HFFc6 (cell line): ENCODE measurements around the gene GLI3. TPM values are rescaled to one million over a fixed set of nuclear protein-coding genes. Genes with fewer than 3 reads are reported as not detected.

ENCODE experiments used
- DNase-seq: peaks from one replicate; pipeline ENCODE4 v3.0.0-alpha.2; 2018
- H3K27ac Mint-ChIP-seq: 2 replicates; pipeline ENCODE4 v1.8.0; 2020; ENCODE audit warnings: mild to moderate bottlenecking, mixed read lengths
- H3K27me3 Mint-ChIP-seq: 2 replicates; pipeline ENCODE4 v1.8.0; 2021; ENCODE audit warnings: mild to moderate bottlenecking, moderate library complexity, mixed read lengths; ENCODE audit not compliant: insufficient read depth
- H3K36me3 Mint-ChIP-seq: 2 replicates; pipeline ENCODE4 v1.8.0; 2021; ENCODE audit warnings: low read depth, mixed read lengths
- H3K4me1 Mint-ChIP-seq: 2 replicates; pipeline ENCODE4 v1.8.0; 2020; ENCODE audit warnings: low read depth, mixed read lengths
- H3K4me3 Mint-ChIP-seq: 2 replicates; pipeline ENCODE4 v1.8.0; 2020; ENCODE audit warnings: mild to moderate bottlenecking, moderate library complexity, mixed read lengths
- H3K9me3 Mint-ChIP-seq: 2 replicates; pipeline ENCODE4 v1.8.0; 2020; ENCODE audit warnings: mild to moderate bottlenecking, mixed read lengths
- total RNA-seq, 6 experiments: library from RNA; stranded (reverse); fragmentation: NEBNext Ultra II Directional; extraction: Animal tissue kit (Norgen Biotek cat#: 25700); gene quantifications; 2 replicates in 1 of 6; 3 replicates in 5 of 6; pipeline ENCODE4 v1.2.3, GENCODE V29; 2021
- TF ChIP-seq, protein P1 (sequence below): fragments of 200-600 bp; sonication (generic); IDR thresholded peaks from 2 replicates; pipeline ENCODE4 v1.5.0; 2021; ENCODE audit warnings: antibody characterized with exemption, mild to moderate bottlenecking

The GLI3 gene
- total RNA-seq, 6 experiments from 2014 or later, result 12.5 to 23.0 (median 21.7) TPM

DNA sequence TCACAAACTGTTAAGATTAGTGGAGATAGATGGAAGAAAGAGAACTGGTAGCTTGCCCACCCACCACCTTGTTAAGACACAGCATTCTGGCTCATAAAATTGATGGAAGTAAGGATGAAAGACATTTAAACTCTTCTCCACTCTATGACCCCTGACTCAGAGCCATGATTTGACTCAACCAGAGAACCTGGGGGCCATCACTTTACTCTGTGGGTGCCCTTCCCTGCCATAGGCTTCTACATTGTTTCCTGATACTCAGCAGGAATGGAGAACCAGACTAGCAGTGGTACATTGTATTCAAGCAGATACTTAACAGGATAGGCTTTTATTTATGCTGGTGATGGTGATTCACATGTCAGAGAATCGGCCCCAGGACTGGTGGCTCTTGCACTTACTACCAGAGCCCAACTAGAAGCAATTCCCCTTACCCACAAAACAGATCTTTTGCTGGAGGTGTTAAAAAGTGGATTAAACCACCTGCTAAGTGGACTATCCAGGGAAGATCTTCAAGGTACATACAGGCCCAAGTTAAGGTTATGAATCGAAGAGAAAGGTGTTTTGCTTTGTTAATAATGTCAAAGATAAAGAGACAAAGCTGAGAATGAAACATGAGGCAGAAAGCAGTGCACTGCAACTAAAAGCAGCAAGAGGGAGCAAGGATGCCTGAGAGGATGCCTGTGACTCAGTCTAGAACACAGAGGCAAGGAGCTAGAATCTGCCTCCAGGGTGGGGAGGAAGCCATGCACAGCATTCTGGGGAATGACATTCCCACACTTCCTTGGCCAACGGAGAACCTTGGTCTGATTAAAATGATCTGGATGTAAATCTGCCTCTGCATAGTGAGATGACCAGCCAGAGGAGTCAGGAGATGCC is 36.0 kb upstream of the GLI3 start:
- TF ChIP-seq, protein P1, sequence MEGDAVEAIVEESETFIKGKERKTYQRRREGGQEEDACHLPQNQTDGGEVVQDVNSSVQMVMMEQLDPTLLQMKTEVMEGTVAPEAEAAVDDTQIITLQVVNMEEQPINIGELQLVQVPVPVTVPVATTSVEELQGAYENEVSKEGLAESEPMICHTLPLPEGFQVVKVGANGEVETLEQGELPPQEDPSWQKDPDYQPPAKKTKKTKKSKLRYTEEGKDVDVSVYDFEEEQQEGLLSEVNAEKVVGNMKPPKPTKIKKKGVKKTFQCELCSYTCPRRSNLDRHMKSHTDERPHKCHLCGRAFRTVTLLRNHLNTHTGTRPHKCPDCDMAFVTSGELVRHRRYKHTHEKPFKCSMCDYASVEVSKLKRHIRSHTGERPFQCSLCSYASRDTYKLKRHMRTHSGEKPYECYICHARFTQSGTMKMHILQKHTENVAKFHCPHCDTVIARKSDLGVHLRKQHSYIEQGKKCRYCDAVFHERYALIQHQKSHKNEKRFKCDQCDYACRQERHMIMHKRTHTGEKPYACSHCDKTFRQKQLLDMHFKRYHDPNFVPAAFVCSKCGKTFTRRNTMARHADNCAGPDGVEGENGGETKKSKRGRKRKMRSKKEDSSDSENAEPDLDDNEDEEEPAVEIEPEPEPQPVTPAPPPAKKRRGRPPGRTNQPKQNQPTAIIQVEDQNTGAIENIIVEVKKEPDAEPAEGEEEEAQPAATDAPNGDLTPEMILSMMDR, result peak; percentile 73
- DNase-seq, result peak; percentile 69
- H3K4me1 Mint-ChIP-seq, result peaks cover 21% of the 10 kb centered on the region
- H3K4me3 Mint-ChIP-seq, result peak overlapping the region; percentile 33; the same call in 1 of the 2 replicates
- no peaks in the 10 kb centered on the region for H3K9me3 Mint-ChIP-seq
- H3K27me3 Mint-ChIP-seq, result peaks cover 3% of the 10 kb centered on the region
- no peaks in the 10 kb centered on the region for H3K36me3 Mint-ChIP-seq
- peak overlapping the region; percentile 55 for H3K27ac Mint-ChIP-seq

- no peak for DNase-seq
- Mint-ChIP-seq H3K9me3 (no peaks in the 10 kb centered on the region), H3K27ac (no peak overlapping the region), H3K4me3 (no peak overlapping the region), H3K4me1 (peaks cover 19% of the 10 kb centered on the region), H3K36me3 (no peaks in the 10 kb centered on the region), H3K27me3 (no peaks in the 10 kb centered on the region)
- TF ChIP-seq, protein P1, result no peak
Observed at GRCh38 chr7:42269161-42269560, 32.2 kb upstream of the GLI3 start.

GRCh38 chr7:42264702-42265101 is 27.7 kb upstream of the GLI3 start:
- H3K27me3 Mint-ChIP-seq, result no peaks in the 10 kb centered on the region; the same call in 1 of the 2 replicates
- H3K4me1 Mint-ChIP-seq, result peaks cover 9% of the 10 kb centered on the region
- H3K9me3 Mint-ChIP-seq, result no peaks in the 10 kb centered on the region
- no peak for DNase-seq
- no peak overlapping the region for H3K27ac Mint-ChIP-seq
- no peaks in the 10 kb centered on the region for H3K36me3 Mint-ChIP-seq
- H3K4me3 Mint-ChIP-seq, result no peak overlapping the region
- TF ChIP-seq, protein P1, result no peak

GRCh38 chr7:42263971-42264370 is 27.0 kb upstream of the GLI3 start:
- Mint-ChIP-seq H3K4me3 (no peak overlapping the region), H3K9me3 (no peaks in the 10 kb centered on the region), H3K36me3 (no peaks in the 10 kb centered on the region), H3K27me3 (no peaks in the 10 kb centered on the region; the same call in 1 of the 2 replicates), H3K27ac (no peak overlapping the region), H3K4me1 (peaks cover 9% of the 10 kb centered on the region)
- TF ChIP-seq, protein P1, result no peak
- no peak for DNase-seq

- peaks cover 9% of the 10 kb centered on the region for H3K4me1 Mint-ChIP-seq
- no peak overlapping the region for H3K4me3 Mint-ChIP-seq
- no peaks in the 10 kb centered on the region; the same call in 1 of the 2 replicates for H3K27me3 Mint-ChIP-seq
- TF ChIP-seq, protein P1, result no peak
- H3K27ac Mint-ChIP-seq, result peak overlapping the region; percentile 64
- no peaks in the 10 kb centered on the region for H3K9me3 Mint-ChIP-seq
- peak; percentile 90 for DNase-seq
- H3K36me3 Mint-ChIP-seq, result no peaks in the 10 kb centered on the region
Observed at GRCh38 chr7:42262964-42263363, 26.0 kb upstream of the GLI3 start.
